Subcutaneous abdominal adipose tissue (tissue), 5 donors: ENCODE results near the gene ATG9B.
A peak's percentile ranks its signal among the peaks of the same experiment; 100 is the strongest.

Experiments
- H3K27ac ChIP-seq: one replicate; pipeline ENCODE4 v1.7.0; 2013; ENCODE audit warnings: low read depth, mild to moderate bottlenecking, inconsistent platforms, low read length, moderate library complexity
- H3K27me3 ChIP-seq, 5 donors: one replicate each; pipeline ENCODE4 v1.7.0; 2013; ENCODE audit warnings: low read length in 5 of 5, inconsistent platforms in 1 of 5; ENCODE audit not compliant: control insufficient read depth in 5 of 5, insufficient read depth in 4 of 5
- H3K36me3 ChIP-seq, 5 donors: one replicate each; pipeline ENCODE4 v1.7.0; 2013; ENCODE audit warnings: low read length in 5 of 5; ENCODE audit not compliant: control insufficient read depth in 5 of 5, insufficient read depth in 5 of 5
- H3K4me1 ChIP-seq, 5 donors: one replicate each; pipeline ENCODE4 v1.7.0; 2013; ENCODE audit warnings: low read length in 5 of 5, mild to moderate bottlenecking in 3 of 5, moderate library complexity in 1 of 5; ENCODE audit not compliant: control insufficient read depth in 5 of 5, insufficient read depth in 5 of 5
- H3K4me3 ChIP-seq, 5 donors: one replicate each; pipeline ENCODE4 v1.7.0; 2013; ENCODE audit warnings: low read length in 5 of 5, low read depth in 1 of 5
- H3K9ac ChIP-seq, 5 donors: one replicate each; pipeline ENCODE4 v1.7.0; 2013; ENCODE audit warnings: low read length in 5 of 5, mild to moderate bottlenecking in 4 of 5, moderate library complexity in 3 of 5
- H3K9me3 ChIP-seq, 5 donors: one replicate each; pipeline ENCODE4 v1.7.0; 2013; ENCODE audit warnings: low read length in 5 of 5; ENCODE audit not compliant: control insufficient read depth in 5 of 5
- donor health status: healthy.
- donor health status: healthy.
- donor health status: healthy.
- donor health status: healthy.
- donor health status: healthy.

Gene ATG9B

GRCh38 chr7:151038951-151039849, 14.9 kb upstream of the ATG9B start:
- H3K9ac ChIP-seq: peak overlapping the region in 2 of 5 donors; percentile 2 to 37
- H3K4me3 ChIP-seq: no peak overlapping the region
- H3K27ac ChIP-seq: no peak overlapping the region
- no peaks in the 10 kb centered on the region for H3K27me3 ChIP-seq
- peaks cover 0 to 62% (median 49%) of the 10 kb centered on the region in 5 donors for H3K36me3 ChIP-seq
- H3K4me1 ChIP-seq: peaks cover 0 to 15% (median 11%) of the 10 kb centered on the region in 5 donors
- H3K9me3 ChIP-seq: no peaks in the 10 kb centered on the region

- no peak overlapping the region for H3K4me3 ChIP-seq
- H3K36me3 ChIP-seq: peaks cover 0 to 64% (median 41%) of the 10 kb centered on the region in 5 donors
- peaks cover 0 to 15% (median 11%) of the 10 kb centered on the region in 5 donors for H3K4me1 ChIP-seq
- no peak overlapping the region for H3K27ac ChIP-seq
- H3K9ac ChIP-seq: no peak overlapping the region
- H3K9me3 ChIP-seq: no peaks in the 10 kb centered on the region
- H3K27me3 ChIP-seq: no peaks in the 10 kb centered on the region
These were observed 11.6 kb upstream of the ATG9B start for GRCh38 chr7:151035902-151036301.

- Histone ChIP-seq H3K27me3 (no peaks in the 10 kb centered on the region), H3K4me1 (peaks cover 0 to 15% (median 11%) of the 10 kb centered on the region in 5 donors), H3K4me3 (no peak overlapping the region), H3K36me3 (peaks cover 0 to 65% (median 41%) of the 10 kb centered on the region in 5 donors), H3K9ac (no peak overlapping the region), H3K9me3 (no peaks in the 10 kb centered on the region), H3K27ac (no peak overlapping the region)
These were observed 10.9 kb upstream of the ATG9B start for GRCh38 chr7:151035026-151035717.

GRCh38 chr7:151034312-151035025, 10.2 kb upstream of the ATG9B start:
- H3K4me3 ChIP-seq: no peak overlapping the region
- no peaks in the 10 kb centered on the region for H3K9me3 ChIP-seq
- H3K36me3 ChIP-seq: peaks cover 0 to 65% (median 41%) of the 10 kb centered on the region in 5 donors
- H3K27me3 ChIP-seq: no peaks in the 10 kb centered on the region
- peaks cover 0 to 15% (median 11%) of the 10 kb centered on the region in 5 donors for H3K4me1 ChIP-seq
- H3K9ac ChIP-seq: no peak overlapping the region
- no peak overlapping the region for H3K27ac ChIP-seq

GRCh38 chr7:151033864-151034249, 9.6 kb upstream of the ATG9B start:
- Histone ChIP-seq H3K27me3 (no peaks in the 10 kb centered on the region), H3K9me3 (no peaks in the 10 kb centered on the region), H3K36me3 (peaks cover 0 to 65% (median 41%) of the 10 kb centered on the region in 5 donors), H3K9ac (no peak overlapping the region), H3K4me3 (no peak overlapping the region), H3K4me1 (peaks cover 0 to 15% (median 9%) of the 10 kb centered on the region in 5 donors), H3K27ac (no peak overlapping the region)

GRCh38 chr7:151032936-151033863, 8.9 kb upstream of the ATG9B start:
- peaks cover 0 to 65% (median 41%) of the 10 kb centered on the region in 5 donors for H3K36me3 ChIP-seq
- H3K9me3 ChIP-seq: no peaks in the 10 kb centered on the region
- H3K27ac ChIP-seq: no peak overlapping the region
- H3K9ac ChIP-seq: peak overlapping the region in 1 of 5 donors; percentile 16
- no peaks in the 10 kb centered on the region for H3K27me3 ChIP-seq
- peaks cover 0 to 13% (median 8%) of the 10 kb centered on the region in 5 donors for H3K4me1 ChIP-seq
- H3K4me3 ChIP-seq: no peak overlapping the region

- no peaks in the 10 kb centered on the region for H3K27me3 ChIP-seq
- peaks cover 0 to 19% (median 12%) of the 10 kb centered on the region in 5 donors for H3K4me1 ChIP-seq
- H3K9me3 ChIP-seq: no peaks in the 10 kb centered on the region
- H3K27ac ChIP-seq: no peak overlapping the region
- H3K4me3 ChIP-seq: no peak overlapping the region
- peaks cover 0 to 48% (median 27%) of the 10 kb centered on the region in 5 donors for H3K36me3 ChIP-seq
- no peak overlapping the region for H3K9ac ChIP-seq
These were observed 6.7 kb upstream of the ATG9B start for GRCh38 chr7:151031011-151031410.

GRCh38 chr7:151028948-151029501, 4.7 kb upstream of the ATG9B start:
- Histone ChIP-seq H3K4me1 (peaks cover 0 to 19% (median 12%) of the 10 kb centered on the region in 5 donors), H3K27me3 (no peaks in the 10 kb centered on the region), H3K9ac (peak overlapping the region in 4 of 5 donors; percentile 54 to 78 (median 68)), H3K27ac (peak overlapping the region; percentile 72), H3K9me3 (no peaks in the 10 kb centered on the region), H3K36me3 (peaks cover 0 to 28% (median 7%) of the 10 kb centered on the region in 5 donors), H3K4me3 (peak overlapping the region; percentile 75 to 93 (median 90))
